Measurements from ENCODE around the gene SPANXA1.
"Not testable (repeated sequence)": the region's sequence is repeated elsewhere in the genome, so short reads cannot be mapped to it uniquely, and the experiment has no call there.

SPANXA1 gene, protein sequence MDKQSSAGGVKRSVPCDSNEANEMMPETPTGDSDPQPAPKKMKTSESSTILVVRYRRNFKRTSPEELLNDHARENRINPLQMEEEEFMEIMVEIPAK

DNA sequence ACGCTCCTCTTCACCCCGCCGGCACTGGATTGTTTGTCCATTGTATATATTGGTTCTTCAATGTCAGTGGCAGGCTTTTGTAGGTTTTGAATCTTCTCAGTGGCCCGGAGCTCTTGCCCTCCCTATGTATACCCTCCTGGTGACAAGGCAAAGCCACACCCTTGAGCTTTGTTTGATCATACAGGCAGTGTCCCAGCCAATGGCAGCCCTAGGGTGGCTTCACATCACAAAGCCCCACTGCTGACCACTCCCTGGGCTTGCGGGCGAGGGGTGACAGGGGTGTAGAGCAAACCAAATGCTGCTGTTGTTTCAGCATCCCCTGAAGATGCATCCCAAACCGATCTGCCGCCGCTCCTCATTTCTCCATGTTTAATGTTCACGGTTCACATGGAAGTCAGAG lies at the start of gene SPANXA1:
Gene SPANXA1 (minus strand): TSS at position 101 of the 400 bp plus-strand sequence. CDS start 60 bp downstream, at position 41.
- not testable (repeated sequence) for DNase-seq (ENCODE audit: extremely low read depth in 1 of 2, low read depth in 1 of 2)

DNA sequence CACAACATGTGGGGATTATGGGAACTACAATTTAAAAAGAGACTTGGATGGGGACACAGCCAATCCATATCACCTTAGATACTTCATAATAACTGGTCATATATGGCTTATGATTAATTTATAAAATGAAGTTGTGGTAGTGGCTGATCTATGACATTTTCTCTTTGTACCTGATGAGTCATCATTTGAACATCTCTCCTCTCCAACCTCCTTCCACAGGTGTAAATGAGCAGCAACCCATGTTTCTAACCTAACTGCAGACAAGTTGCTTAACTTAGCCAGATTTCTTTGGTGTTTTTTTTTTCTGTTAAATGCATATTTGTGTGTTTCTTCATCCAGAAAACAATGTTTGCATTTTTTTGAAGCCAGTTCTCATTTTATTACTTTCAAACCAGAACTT lies 47.6 kb upstream of the SPANXA1 start:
- no peak for DNase-seq (ENCODE audit: extremely low read depth in 1 of 2, low read depth in 1 of 2)

DNA sequence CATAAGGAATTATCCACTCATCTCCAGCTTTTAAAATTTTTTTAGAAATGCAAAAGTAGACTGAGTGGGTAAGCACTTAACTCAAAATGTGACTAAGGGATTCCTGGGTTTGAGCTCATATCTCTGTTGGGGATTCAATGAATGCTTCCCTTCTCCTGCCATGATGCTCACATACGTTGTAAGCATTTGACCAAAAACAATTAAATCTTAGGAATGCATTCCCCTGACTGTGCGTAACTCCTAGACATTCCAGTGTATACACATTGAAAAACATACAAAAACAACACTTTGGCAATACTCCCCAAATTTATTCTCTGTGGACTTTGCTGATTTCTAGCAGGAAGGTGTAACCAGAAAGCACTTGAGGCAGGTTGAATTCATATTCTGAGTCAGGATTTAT lies 34.8 kb upstream of the SPANXA1 start:
- DNase-seq (ENCODE audit: extremely low read depth in 1 of 2, low read depth in 1 of 2), result no peak

DNA sequence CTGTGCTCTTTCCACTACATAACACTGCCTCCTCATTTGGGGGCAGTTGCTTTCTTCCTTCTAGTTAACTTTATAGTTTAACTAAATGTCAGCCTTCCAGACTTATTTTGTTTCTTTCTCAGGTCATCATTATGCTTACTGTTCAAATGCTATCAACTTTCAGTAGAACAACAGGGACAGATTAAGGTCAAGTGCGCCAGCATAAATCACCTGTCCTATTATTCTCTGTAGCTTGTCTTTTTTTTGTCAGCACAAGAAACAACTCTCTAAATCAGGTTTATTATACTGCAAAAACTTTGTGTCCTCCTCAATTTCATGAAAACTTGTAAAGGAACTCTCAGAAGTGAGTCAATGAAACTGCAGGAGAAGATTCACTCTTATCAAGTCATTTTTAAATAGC lies 24.6 kb upstream of the SPANXA1 start:
- no peak for DNase-seq (ENCODE audit: extremely low read depth in 1 of 2, low read depth in 1 of 2)

DNA sequence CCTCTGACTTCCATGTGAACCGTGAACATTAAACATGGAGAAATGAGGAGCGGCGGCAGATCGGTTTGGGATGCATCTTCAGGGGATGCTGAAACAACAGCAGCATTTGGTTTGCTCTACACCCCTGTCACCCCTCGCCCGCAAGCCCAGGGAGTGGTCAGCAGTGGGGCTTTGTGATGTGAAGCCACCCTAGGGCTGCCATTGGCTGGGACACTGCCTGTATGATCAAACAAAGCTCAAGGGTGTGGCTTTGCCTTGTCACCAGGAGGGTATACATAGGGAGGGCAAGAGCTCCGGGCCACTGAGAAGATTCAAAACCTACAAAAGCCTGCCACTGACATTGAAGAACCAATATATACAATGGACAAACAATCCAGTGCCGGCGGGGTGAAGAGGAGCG lies 4.9 kb upstream of the SPANXA1 start, which contains the start of gene SPANXA2:
Gene SPANXA2 (plus strand): TSS at position 301 of the 400 bp plus-strand sequence. CDS start 60 bp downstream, at position 361.
- not testable (repeated sequence) for DNase-seq (ENCODE audit: extremely low read depth in 1 of 2, low read depth in 1 of 2)

DNA sequence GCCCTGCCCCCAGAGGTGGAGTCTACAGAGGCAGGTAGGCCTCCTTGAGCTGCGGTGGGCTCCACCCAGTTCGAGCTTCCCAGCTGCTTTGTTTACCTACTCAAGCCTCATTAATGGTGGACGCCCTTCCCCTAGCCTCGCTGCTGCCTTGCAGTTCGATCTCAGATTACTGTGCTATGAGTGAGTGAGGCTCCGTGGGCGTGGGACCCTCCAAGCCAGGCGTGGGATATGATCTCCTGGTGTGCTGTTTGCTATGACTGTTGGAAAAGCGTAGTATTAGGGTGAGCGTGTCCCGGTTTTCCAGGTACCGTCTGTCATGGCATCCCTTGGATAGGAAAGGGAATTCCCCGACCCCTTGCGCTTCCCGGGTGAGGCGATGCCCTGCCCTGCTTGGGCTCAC lies 42.0 kb downstream of the SPANXA1 start:
- not testable (repeated sequence) for DNase-seq (ENCODE audit: extremely low read depth in 1 of 2, low read depth in 1 of 2)
